Measurements from ENCODE around the gene LOX.
"Not testable (repeated sequence)": the region's sequence is repeated elsewhere in the genome, so short reads cannot be mapped to it uniquely, and the experiment has no call there.

LOX gene

DNA sequence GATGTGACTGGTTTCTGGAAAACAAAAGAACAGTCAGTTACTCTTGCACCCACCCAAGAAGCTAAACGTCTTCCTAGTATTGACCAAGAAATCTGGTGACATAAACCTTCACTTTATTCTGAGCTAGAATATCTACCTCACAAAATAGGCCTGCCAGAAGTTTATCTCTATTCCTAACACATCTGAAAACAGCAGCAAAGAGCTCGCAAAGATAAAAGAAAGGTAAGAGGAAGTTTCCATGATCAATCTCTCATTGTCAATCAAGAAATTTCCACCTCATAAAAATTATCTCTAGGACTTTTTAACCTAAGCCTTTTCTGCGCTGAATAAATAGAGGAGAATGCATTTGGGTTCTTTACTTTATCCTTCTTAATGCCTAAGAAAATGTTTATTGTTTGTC, 34.0 kb upstream of the LOX start:
- TF ChIP-seq POLR2A (IDR thresholded peaks at IDR 0.05; ENCODE audit: low read length) (no peak), GATA1 (IDR thresholded peaks at IDR 0.05; ENCODE audit: low read depth, low read length) (no peak)
- peak; percentile 11 to 17 for DNase-seq

GRCh38 chr5:122111460-122111859, 33.4 kb upstream of the LOX start:
- no peak for TF ChIP-seq GATA1 (IDR thresholded peaks at IDR 0.05; ENCODE audit: low read depth, low read length)
- no peak for TF ChIP-seq POLR2A (IDR thresholded peaks at IDR 0.05; ENCODE audit: low read length)

DNA sequence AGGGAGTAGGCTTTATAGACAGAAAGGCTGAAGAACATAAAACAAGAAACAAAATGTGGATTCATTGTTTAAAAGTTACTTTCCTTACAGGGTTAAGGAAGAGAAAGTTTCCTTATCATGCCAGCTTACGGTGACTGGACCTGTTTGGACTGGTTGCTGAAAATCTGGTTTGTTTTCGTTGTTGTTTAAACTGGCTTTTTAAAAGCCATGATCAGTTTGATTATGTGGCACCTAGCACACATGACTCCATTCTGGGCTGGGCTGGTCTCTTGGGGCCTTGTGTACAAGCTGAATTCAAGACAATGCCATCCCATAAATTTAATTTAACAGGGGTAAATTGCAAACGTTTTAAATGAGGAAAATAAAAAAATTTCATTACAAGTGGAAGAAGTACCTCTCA, 32.9 kb upstream of the LOX start:
- no peak for TF ChIP-seq GATA1 (IDR thresholded peaks at IDR 0.05; ENCODE audit: low read depth, low read length)
- no peak for TF ChIP-seq POLR2A (IDR thresholded peaks at IDR 0.05; ENCODE audit: low read length)
- no peak for DNase-seq

More at GRCh38 chr5:122111460-122111859, 33.4 kb upstream of the LOX start:
- DNase-seq: no peak

GRCh38 chr5:122107016-122107415, 29.0 kb upstream of the LOX start:
- no peak for DNase-seq
- no peak for TF ChIP-seq POLR2A (IDR thresholded peaks at IDR 0.05; ENCODE audit: low read length)
- no peak for TF ChIP-seq GATA1 (IDR thresholded peaks at IDR 0.05; ENCODE audit: low read depth, low read length)

DNA sequence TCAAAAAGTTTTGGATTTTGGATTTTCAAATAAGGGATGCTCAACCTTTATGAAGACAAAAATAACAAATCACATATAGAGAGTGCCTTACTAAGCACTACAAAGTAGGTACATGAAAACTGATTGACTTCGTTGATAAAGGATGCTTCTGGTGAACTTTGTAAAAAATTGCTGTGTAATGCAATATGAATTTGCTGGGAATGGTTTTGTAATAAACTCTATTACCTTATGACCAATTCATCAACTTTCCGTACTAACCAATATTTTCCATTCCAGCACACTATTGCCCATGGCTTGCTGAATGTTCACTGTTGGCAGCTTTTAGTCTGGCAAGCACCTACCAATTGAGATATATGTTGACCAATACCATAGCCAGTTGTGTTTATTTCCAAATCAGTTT, 27.9 kb upstream of the LOX start:
- TF ChIP-seq POLR2A (IDR thresholded peaks at IDR 0.05; ENCODE audit: low read length): no peak
- TF ChIP-seq GATA1 (IDR thresholded peaks at IDR 0.05; ENCODE audit: low read depth, low read length): no peak
- no peak for DNase-seq

- DNase-seq: peak in 1 of 2 experiments; percentile 26
- TF ChIP-seq POLR2A (IDR thresholded peaks at IDR 0.05; ENCODE audit: low read length): no peak
- TF ChIP-seq GATA1 (IDR thresholded peaks at IDR 0.05; ENCODE audit: low read depth, low read length): no peak
Measured at GRCh38 chr5:122102825-122103224, 24.8 kb upstream of the LOX start.

GRCh38 chr5:122101636-122102285, 23.7 kb upstream of the LOX start:
- DNase-seq: peak; percentile 45 to 62
- TF ChIP-seq GATA1 (IDR thresholded peaks at IDR 0.05; ENCODE audit: low read depth, low read length) (no peak), POLR2A (IDR thresholded peaks at IDR 0.05; ENCODE audit: low read length) (no peak)

GRCh38 chr5:122099060-122099790, 21.2 kb upstream of the LOX start:
- TF ChIP-seq POLR2A (IDR thresholded peaks at IDR 0.05; ENCODE audit: low read length): no peak
- no peak for TF ChIP-seq GATA1 (IDR thresholded peaks at IDR 0.05; ENCODE audit: low read depth, low read length)
- peak; percentile 8 to 48 for DNase-seq

DNA sequence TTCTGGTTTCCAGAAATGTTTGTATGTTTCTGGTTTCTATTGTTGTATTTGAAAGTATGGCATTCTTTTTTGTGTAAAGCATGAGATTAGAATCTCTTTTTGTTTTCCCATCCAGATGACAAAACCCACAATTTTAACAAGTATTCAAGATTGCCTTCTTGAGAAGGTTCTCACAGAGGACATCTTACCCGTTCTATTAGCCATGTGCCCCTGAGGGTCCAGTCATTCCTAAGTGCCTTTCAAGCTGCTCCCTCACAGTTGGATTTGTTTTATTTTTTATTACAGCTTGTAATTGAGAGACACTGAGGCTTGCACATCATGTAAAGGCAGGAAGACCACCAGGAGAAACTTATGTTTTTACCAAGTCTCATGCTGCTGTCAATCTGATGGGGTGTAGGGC, 19.3 kb upstream of the LOX start:
- no peak for TF ChIP-seq GATA1 (IDR thresholded peaks at IDR 0.05; ENCODE audit: low read depth, low read length)
- TF ChIP-seq POLR2A (IDR thresholded peaks at IDR 0.05; ENCODE audit: low read length): no peak
- no peak for DNase-seq

- TF ChIP-seq POLR2A (IDR thresholded peaks at IDR 0.05; ENCODE audit: low read length) (no peak), GATA1 (IDR thresholded peaks at IDR 0.05; ENCODE audit: low read depth, low read length) (no peak)
- no peak for DNase-seq
Measured at GRCh38 chr5:122095158-122095557, 17.1 kb upstream of the LOX start.

DNA sequence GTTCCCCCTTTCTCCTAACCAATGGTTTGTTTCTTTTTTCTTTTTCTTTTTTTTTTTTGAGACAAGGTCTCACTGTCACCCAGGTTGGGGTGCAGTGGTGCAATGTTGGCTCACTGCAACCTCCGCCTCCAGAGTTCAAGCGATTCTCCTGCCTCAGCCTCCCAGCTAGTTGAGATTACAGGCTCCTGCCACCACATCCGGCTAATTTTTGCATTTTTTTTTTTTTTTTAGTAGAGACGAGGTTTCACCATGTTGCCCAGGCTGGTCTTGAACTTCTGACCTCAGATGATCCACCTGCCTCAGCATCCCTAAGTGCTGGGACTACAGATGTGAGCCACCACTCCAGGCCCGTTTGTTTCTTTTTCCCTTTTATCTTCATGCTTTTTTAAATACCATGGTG, 16.2 kb upstream of the LOX start:
- DNase-seq: not testable (repeated sequence)

GRCh38 chr5:122093415-122094180, 15.5 kb upstream of the LOX start:
- DNase-seq: no peak
- TF ChIP-seq GATA1 (IDR thresholded peaks at IDR 0.05; ENCODE audit: low read depth, low read length) (no peak), POLR2A (IDR thresholded peaks at IDR 0.05; ENCODE audit: low read length) (no peak)

DNA sequence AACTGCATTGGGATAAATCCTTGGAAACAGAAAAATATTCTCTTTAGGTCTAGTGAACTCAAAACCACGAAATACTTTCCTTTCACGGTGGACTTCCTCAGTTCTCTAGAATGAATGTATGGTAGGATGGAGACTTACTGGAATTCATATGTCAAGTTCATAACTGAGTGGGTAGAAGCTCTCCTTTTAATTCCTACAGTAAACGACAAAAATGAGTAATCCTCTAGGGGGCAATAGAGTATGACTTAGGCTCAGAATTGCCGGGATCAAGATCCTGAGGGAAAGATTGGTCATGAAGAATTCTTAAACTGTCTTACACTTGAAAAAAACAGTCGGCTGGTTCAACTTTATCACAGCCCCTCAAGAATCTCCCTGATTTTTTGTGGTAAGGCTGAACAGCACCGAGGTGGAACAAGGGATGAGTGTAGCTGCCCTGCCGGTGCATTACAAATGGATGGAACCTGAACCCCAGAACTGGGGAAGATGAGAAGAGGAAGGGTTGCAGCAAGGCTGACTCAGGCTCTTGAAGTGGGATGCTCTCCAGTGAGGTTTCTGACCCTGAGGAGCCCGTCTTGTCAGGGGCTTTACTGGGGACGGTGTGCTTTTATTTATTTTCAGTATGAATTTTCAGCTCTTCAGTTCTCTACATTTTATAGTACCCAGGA, 14.0 kb upstream of the LOX start:
- peak; percentile 5 to 31 for DNase-seq
- no peak for TF ChIP-seq GATA1 (IDR thresholded peaks at IDR 0.05; ENCODE audit: low read depth, low read length)
- no peak for TF ChIP-seq POLR2A (IDR thresholded peaks at IDR 0.05; ENCODE audit: low read length)
